Measurements from ENCODE around the gene PEPD.

- no peak for TF ChIP-seq POLR2AphosphoS5 (IDR thresholded peaks at IDR 0.05; ENCODE audit: low read depth, low read length)
- no peak for TF ChIP-seq TAF1 (IDR thresholded peaks at IDR 0.05; ENCODE audit: borderline replicate concordance, insufficient read depth, low read length)
- no peak for TF ChIP-seq SIN3A (IDR thresholded peaks at IDR 0.05; ENCODE audit: borderline replicate concordance, insufficient read depth, low read length)
- TF ChIP-seq, protein P1, sequence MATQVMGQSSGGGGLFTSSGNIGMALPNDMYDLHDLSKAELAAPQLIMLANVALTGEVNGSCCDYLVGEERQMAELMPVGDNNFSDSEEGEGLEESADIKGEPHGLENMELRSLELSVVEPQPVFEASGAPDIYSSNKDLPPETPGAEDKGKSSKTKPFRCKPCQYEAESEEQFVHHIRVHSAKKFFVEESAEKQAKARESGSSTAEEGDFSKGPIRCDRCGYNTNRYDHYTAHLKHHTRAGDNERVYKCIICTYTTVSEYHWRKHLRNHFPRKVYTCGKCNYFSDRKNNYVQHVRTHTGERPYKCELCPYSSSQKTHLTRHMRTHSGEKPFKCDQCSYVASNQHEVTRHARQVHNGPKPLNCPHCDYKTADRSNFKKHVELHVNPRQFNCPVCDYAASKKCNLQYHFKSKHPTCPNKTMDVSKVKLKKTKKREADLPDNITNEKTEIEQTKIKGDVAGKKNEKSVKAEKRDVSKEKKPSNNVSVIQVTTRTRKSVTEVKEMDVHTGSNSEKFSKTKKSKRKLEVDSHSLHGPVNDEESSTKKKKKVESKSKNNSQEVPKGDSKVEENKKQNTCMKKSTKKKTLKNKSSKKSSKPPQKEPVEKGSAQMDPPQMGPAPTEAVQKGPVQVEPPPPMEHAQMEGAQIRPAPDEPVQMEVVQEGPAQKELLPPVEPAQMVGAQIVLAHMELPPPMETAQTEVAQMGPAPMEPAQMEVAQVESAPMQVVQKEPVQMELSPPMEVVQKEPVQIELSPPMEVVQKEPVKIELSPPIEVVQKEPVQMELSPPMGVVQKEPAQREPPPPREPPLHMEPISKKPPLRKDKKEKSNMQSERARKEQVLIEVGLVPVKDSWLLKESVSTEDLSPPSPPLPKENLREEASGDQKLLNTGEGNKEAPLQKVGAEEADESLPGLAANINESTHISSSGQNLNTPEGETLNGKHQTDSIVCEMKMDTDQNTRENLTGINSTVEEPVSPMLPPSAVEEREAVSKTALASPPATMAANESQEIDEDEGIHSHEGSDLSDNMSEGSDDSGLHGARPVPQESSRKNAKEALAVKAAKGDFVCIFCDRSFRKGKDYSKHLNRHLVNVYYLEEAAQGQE (IDR thresholded peaks at IDR 0.05; ENCODE audit: insufficient read depth in 1 of 2, low read depth in 2 of 2, low read length in 2 of 2), result no peak
Measured at GRCh38 chr19:33464010-33464732, 57.4 kb downstream of the PEPD start.

Measured in PFSK-1 (cell line).